ENCODE results near the gene RAB6B. TPM values are rescaled to one million over a fixed set of nuclear protein-coding genes. Genes with fewer than 3 reads are reported as not detected.

Gene RAB6B
- 0.54 and 0.81 TPM in 2 replicates for total RNA-seq

DNA sequence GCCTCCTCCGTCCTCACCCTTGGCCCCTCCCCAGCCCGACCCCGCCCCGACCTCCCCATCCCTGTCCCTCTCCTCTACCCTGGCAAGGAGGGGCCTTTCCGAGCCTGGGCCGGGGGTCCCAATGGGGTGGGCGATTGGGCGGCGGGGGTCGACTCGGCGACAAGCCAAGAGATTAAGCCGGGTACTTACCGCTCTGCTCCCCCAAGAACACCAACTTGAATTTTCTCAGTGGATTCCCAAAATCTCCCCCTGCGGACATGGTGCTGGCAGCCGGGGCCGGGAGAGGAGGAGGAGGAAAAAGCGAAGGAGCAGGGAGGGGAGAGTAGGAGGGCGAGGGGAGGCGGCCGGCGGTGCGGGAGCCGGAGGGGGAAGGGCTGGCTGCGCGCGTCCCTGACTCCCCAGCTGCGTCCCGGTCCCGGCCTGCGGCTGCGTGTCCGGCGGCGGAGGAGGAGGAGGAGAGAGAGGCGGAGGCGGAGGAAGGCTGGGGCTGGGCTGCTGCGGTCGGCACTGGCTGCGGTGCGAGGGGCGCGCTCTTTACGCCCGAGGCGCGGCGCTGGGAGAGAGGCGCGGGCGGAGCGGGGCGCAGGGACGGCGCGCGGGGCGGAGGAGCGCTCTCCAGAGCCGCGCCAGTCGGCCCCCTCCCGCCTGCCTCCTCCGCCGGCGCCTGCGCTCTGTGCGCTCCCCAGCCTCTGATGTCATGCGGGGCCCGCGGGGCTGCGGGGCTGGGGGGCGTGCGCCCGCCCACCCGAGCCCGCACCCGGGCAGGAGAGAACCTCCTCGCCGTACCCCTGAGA, at the start of gene RAB6B:
Gene RAB6B, minus strand, starts transcription at position 675 of the 794 bp plus-strand sequence. Its CDS starts 416 bp downstream, at position 259.

DNA sequence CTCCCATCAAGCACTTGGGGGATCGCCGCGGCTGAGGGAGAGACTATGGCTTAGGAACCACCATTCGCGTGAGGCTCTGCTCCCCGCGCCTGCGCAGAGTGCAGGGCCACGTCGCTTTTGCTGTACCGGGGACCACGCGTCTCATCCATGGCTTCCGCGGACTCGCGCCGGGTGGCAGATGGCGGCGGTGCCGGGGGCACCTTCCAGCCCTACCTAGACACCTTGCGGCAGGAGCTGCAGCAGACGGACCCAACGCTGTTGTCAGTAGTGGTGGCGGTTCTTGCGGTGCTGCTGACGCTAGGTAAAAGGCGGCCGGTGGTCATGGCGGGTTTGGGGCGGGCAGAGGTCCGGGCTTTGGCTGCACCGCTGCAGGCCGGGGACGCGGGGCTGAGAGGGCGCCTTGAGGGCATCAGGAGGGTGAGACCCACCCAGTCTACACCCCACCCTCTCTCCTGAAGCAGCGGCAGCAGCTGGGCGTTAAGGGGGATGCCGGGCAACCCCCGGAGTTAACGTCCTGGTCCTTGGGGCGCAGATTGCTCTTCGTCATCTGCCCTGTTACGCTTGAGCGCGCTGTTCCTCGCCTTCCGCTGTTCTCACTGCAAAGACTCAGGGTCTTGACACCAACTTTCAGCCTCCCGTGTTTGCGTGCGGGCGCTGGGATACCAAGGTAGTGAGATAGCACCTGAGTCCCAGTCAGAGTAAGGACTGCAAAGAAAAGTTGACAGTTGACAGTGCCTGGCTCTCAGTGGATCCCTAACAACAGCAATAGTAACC, 89.8 kb downstream of the RAB6B start, which contains the start of gene SRPRB:
Gene SRPRB, plus strand, starts transcription at position 114 of the 774 bp plus-strand sequence. Its CDS starts 34 bp downstream, at position 148.

Other genes with a start within 250 kb of the RAB6B start
- 15.5 and 21.4 TPM in 2 replicates for gene TOPBP1, start 233.9 kb downstream of the RAB6B start, total RNA-seq
- under 0.01 TPM in 2 replicates for gene TF, start 149.5 kb downstream of the RAB6B start, total RNA-seq
- 84.5 and 92.7 TPM in 2 replicates for gene SRPRB, start 90.1 kb downstream of the RAB6B start, total RNA-seq
- gene SLCO2A1, start 134.0 kb upstream of the RAB6B start, total RNA-seq: 4.2 and 4.5 TPM in 2 replicates